ENCODE measurements around the gene EPB41L2. TPM values are rescaled to one million over a fixed set of nuclear protein-coding genes. Genes with fewer than 3 reads are reported as not detected.

EPB41L2 gene
- total RNA-seq, 4 donors from 2014 or later: 11.6 to 24.0 (median 14.6) TPM

DNA sequence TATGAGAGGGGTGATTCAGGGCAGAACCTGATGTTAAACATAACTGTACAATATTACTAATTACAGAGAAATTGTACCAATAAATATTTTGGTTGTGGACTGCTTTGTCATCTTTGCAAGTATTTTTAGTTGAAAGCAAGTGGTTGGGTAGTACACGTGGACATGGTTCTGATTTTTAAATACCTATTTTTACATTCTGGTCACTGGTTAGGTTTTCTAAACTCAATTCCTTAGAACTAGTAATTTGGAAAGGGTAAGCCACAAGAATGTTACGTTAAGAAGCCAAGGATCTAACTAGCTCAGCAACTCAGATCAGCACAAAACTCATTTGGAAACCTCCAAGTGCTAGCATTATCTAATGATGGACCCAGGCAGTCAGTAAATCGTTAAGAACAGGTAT lies 2.7 kb downstream of the EPB41L2 start:
- in situ Hi-C loops (cut with MboI; ENCODE audit: low sequenced_read_pairs in 4 of 4): no loop called here
- Histone ChIP-seq H3K27me3 (no peaks in the 10 kb centered on the region), H3K27ac (peak overlapping the region in 1 of 4 donors; percentile 2), H3K4me1 (peaks cover 4 to 5% of the 10 kb centered on the region in 2 donors), H3K36me3 (no peaks in the 10 kb centered on the region), H3K4me3 (no peak overlapping the region), H3K9me3 (no peaks in the 10 kb centered on the region)
- intact Hi-C loops (cut with DNase I; ENCODE audit: low total_unique reads): loop anchor here (5.0 kb wide), 1 partner anchor 173 kb away; no protein-coding TSS in a partner anchor
- TF ChIP-seq, protein P1, sequence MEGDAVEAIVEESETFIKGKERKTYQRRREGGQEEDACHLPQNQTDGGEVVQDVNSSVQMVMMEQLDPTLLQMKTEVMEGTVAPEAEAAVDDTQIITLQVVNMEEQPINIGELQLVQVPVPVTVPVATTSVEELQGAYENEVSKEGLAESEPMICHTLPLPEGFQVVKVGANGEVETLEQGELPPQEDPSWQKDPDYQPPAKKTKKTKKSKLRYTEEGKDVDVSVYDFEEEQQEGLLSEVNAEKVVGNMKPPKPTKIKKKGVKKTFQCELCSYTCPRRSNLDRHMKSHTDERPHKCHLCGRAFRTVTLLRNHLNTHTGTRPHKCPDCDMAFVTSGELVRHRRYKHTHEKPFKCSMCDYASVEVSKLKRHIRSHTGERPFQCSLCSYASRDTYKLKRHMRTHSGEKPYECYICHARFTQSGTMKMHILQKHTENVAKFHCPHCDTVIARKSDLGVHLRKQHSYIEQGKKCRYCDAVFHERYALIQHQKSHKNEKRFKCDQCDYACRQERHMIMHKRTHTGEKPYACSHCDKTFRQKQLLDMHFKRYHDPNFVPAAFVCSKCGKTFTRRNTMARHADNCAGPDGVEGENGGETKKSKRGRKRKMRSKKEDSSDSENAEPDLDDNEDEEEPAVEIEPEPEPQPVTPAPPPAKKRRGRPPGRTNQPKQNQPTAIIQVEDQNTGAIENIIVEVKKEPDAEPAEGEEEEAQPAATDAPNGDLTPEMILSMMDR (IDR thresholded peaks at IDR 0.05 in 4 of 5, conservative IDR thresholded peaks at IDR 0.05 in 1 of 5): no peak
- TF ChIP-seq POLR2A (IDR thresholded peaks at IDR 0.05): no peak
- DNase-seq (no peak), ATAC-seq (no peak)

DNA sequence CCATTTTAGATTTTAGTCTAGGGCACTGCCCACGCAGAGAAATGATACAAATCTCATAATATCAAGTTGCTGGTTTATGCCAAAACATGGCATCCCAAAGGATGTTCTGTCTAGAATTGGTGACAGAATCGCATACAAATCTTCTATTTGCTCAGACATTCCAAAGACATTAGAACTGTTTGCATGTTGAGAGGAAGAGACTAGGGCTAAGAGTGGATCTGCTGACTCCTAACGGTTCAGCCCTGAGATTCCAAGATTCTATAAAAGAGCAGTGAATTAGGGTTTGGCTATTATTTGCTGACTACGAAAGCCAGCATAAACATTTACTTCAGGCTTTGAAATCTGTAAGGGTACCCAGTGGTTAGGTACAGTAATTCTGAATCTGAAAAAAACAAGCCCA lies 3.6 kb downstream of the EPB41L2 start:
- no peak for ATAC-seq
- Histone ChIP-seq H3K36me3 (no peaks in the 10 kb centered on the region), H3K4me1 (peaks cover 4 to 5% of the 10 kb centered on the region in 2 donors), H3K9me3 (peaks cover 0 to 7% (median 2%) of the 10 kb centered on the region in 3 donors), H3K27ac (no peak overlapping the region), H3K4me3 (no peak overlapping the region), H3K27me3 (no peaks in the 10 kb centered on the region)
- intact Hi-C loops (cut with DNase I; ENCODE audit: low total_unique reads): no loop called here
- DNase-seq: no peak
- in situ Hi-C loops (cut with MboI; ENCODE audit: low sequenced_read_pairs in 4 of 4): no loop called here
- TF ChIP-seq, protein P1 (IDR thresholded peaks at IDR 0.05 in 4 of 5, conservative IDR thresholded peaks at IDR 0.05 in 1 of 5): no peak
- TF ChIP-seq POLR2A (IDR thresholded peaks at IDR 0.05): no peak

DNA sequence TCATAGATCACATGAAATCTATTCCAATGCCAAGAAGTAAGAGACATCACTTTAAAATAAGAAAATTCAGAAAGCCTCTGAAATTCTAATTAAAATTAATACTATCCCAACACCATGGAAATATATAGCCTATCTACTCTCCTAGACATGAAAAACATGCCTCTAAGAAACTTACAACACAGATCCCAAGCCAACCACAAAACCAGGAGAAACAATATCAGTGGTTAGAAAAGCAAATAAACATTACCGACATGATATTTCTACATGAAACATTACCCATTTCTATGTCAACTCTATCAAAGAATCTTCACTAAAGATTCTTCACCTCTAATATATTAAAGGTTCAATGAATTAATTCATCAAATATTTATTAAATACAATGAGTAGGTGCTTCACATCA lies 4.8 kb downstream of the EPB41L2 start:
- in situ Hi-C loops (cut with MboI; ENCODE audit: low sequenced_read_pairs in 4 of 4): no loop called here
- H3K27me3 ChIP-seq: no peaks in the 10 kb centered on the region
- no peak for TF ChIP-seq POLR2A (IDR thresholded peaks at IDR 0.05)
- TF ChIP-seq, protein P1 (IDR thresholded peaks at IDR 0.05 in 4 of 5, conservative IDR thresholded peaks at IDR 0.05 in 1 of 5): no peak
- no peak overlapping the region for H3K4me3 ChIP-seq
- H3K9me3 ChIP-seq: peaks cover 0 to 10% (median 6%) of the 10 kb centered on the region in 3 donors
- intact Hi-C loops (cut with DNase I; ENCODE audit: low total_unique reads): no loop called here
- H3K4me1 ChIP-seq: peaks cover 4 to 5% of the 10 kb centered on the region in 2 donors
- H3K27ac ChIP-seq: no peak overlapping the region
- ATAC-seq (no peak), DNase-seq (no peak)
- H3K36me3 ChIP-seq: no peaks in the 10 kb centered on the region

GRCh38 chr6:131054392-131055250 lies 8.4 kb downstream of the EPB41L2 start:
- intact Hi-C loops (cut with DNase I; ENCODE audit: low total_unique reads) (no loop called here), in situ Hi-C loops (cut with MboI; ENCODE audit: low sequenced_read_pairs in 4 of 4) (no loop called here)
- no peak for ATAC-seq
- Histone ChIP-seq H3K36me3 (no peaks in the 10 kb centered on the region), H3K4me1 (no peaks in the 10 kb centered on the region), H3K27me3 (no peaks in the 10 kb centered on the region), H3K27ac (no peak overlapping the region), H3K4me3 (peak overlapping the region in 1 of 4 donors; percentile 13), H3K9me3 (peaks cover 0 to 10% (median 6%) of the 10 kb centered on the region in 3 donors)
- TF ChIP-seq, protein P1 (IDR thresholded peaks at IDR 0.05 in 4 of 5, conservative IDR thresholded peaks at IDR 0.05 in 1 of 5): no peak
- no peak for TF ChIP-seq POLR2A (IDR thresholded peaks at IDR 0.05)
- DNase-seq: no peak
